PC-3 (cell line): ENCODE data around the gene STAT3. TPM values are rescaled to one million over a fixed set of nuclear protein-coding genes. Genes with fewer than 3 reads are reported as not detected.
"Not testable (repeated sequence)": the region's sequence is repeated elsewhere in the genome, so short reads cannot be mapped to it uniquely, and the experiment has no call there.

Experiments used
- ATAC-seq: fragments of 200-7000 bp; cut with Tn5 transposase; 2 replicates; pipeline ENCODE4 v1.9.1; 2020; ENCODE audit warnings: mild to moderate bottlenecking, moderate library complexity
- BruUV-seq: library from RNA; stranded (reverse); fragments of 400-500 nt; replicated peaks from 2 replicates; lab custom pipeline; 2021; lab: Mats Ljungman, UMichigan
- CTCF ChIA-PET: fragments of 300-600 bp; sonication (Branson Sonifier 250); formaldehyde crosslinking; loops from one replicate; lab custom pipeline; 2022; ENCODE audit warnings: antibody characterized with exemption; lab: Charles Lee
- POLR2A ChIA-PET: fragments of 300-600 bp; sonication (Branson Sonifier 250); formaldehyde crosslinking; loops from one replicate; lab custom pipeline; 2022; ENCODE audit warnings: antibody characterized with exemption; ENCODE audit not compliant: unreplicated experiment; lab: Charles Lee
- DNase-seq: peaks from one replicate; pipeline ENCODE4 v3.0.0-alpha.2; 2015
- H2AFZ ChIP-seq: fragments of 300-600 bp; sonication (generic); 2 replicates; pipeline ENCODE4 v1.6.0; 2016; ENCODE audit warnings: antibody characterized with exemption, low read length
- H3F3A ChIP-seq: fragments of 300-600 bp; sonication (generic); one replicate; pipeline ENCODE4 v1.6.0; 2017; ENCODE audit warnings: antibody characterized with exemption, low read length, control low read depth, mild to moderate bottlenecking; ENCODE audit not compliant: unreplicated experiment
- H3K27ac ChIP-seq: fragments of 300-600 bp; sonication (generic); 2 replicates; pipeline ENCODE4 v1.5.1; 2016; ENCODE audit warnings: mild to moderate bottlenecking, low read length
- H3K27me3 ChIP-seq: fragments of 300-600 bp; sonication (generic); 2 replicates; pipeline ENCODE4 v1.6.1; 2016; ENCODE audit warnings: low read length, mixed read lengths
- H3K36me3 ChIP-seq: fragments of 300-600 bp; sonication (generic); 2 replicates; pipeline ENCODE4 v1.6.1; 2016; ENCODE audit warnings: low read depth, mixed run types, low read length, mixed read lengths
- H3K4me1 ChIP-seq: fragments of 300-600 bp; sonication (generic); 2 replicates; pipeline ENCODE4 v1.5.1; 2016; ENCODE audit warnings: low read length; ENCODE audit not compliant: insufficient read depth
- H3K4me2 ChIP-seq: fragments of 300-600 bp; sonication (generic); 2 replicates; pipeline ENCODE4 v1.6.0; 2016; ENCODE audit warnings: low read length
- H3K4me3 ChIP-seq: fragments of 300-600 bp; sonication (generic); 2 replicates; pipeline ENCODE4 v1.5.1; 2016; ENCODE audit warnings: mild to moderate bottlenecking, low read length, mixed read lengths
- H3K79me2 ChIP-seq: fragments of 300-600 bp; sonication (generic); 2 replicates; pipeline ENCODE4 v1.6.1; 2017; ENCODE audit warnings: low read length, mixed read lengths
- H3K9ac ChIP-seq: fragments of 300-600 bp; sonication (generic); 2 replicates; pipeline ENCODE4 v1.6.0; 2016; ENCODE audit warnings: mild to moderate bottlenecking, low read length
- H3K9me2 ChIP-seq: fragments of 300-600 bp; sonication (generic); replicated peaks from 2 replicates; pipeline ENCODE4 v1.6.1; 2016; ENCODE audit warnings: mixed run types, low read length, mixed read lengths
- H3K9me3 ChIP-seq: fragments of 300-600 bp; sonication (generic); 2 replicates; pipeline ENCODE4 v1.6.1; 2016; ENCODE audit warnings: low read length, mixed read lengths
- H4K20me1 ChIP-seq: fragments of 300-600 bp; sonication (generic); 2 replicates; pipeline ENCODE4 v1.6.1; 2016; ENCODE audit warnings: low read length, mixed read lengths
- EZH2 ChIP-seq: fragments of 300-600 bp; sonication (generic); IDR thresholded peaks from one replicate; pipeline ENCODE4 v1.6.1; 2017; ENCODE audit warnings: antibody characterized with exemption, mild to moderate bottlenecking, low read length; ENCODE audit not compliant: unreplicated experiment
- EZH2phosphoT487 ChIP-seq: fragments of 300-600 bp; sonication (generic); IDR thresholded peaks from 2 replicates; pipeline ENCODE4 v1.6.1; 2018; ENCODE audit warnings: mild to moderate bottlenecking, antibody characterized with exemption, low read length, borderline replicate concordance
- intact Hi-C: fragments of 100-400 bp; cut with micrococcal nuclease; formaldehyde crosslinking; loops from 2 replicates; pipeline ENCODE4 v1.9.0; 2023
- total RNA-seq: library from RNA; depleted of rRNA; stranded (reverse); fragments of >200 nt; gene quantifications from 2 replicates; pipeline ENCODE4 v1.2.3, GENCODE V29; 2014
- TF ChIP-seq, protein P1 (sequence below): fragments of 300-600 bp; sonication (generic); conservative IDR thresholded peaks from 2 replicates; pipeline ENCODE4 v1.5.1; 2017; ENCODE audit warnings: antibody characterized with exemption, low read depth, mild to moderate bottlenecking, low read length

STAT3 gene
- total RNA-seq, 1 experiment from 2014 or later: not detected

DNA sequence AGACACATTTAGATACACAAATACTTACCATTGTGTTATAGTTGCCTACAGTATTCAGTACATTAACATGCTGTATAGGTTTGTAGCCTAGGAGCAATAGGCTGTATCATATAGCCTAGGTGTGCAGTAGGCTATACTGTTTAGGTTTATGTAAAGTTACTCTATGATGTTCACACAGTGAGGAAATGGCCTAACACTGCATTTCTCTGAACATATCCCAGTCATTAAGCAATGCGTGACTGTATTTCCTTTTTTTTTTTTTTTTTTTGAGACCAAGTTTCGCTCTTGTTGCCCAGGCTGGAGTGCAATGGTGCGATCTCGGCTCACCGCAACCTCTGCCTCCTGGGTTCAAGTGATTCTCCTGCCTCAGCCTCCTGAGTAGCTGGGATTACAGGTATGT is 29.7 kb upstream of the STAT3 start:
- H3K27me3 ChIP-seq, intact Hi-C loops, ATAC-seq, H3K9me3 ChIP-seq, BruUV-seq, H2AFZ ChIP-seq, H3K4me1 ChIP-seq, H3K36me3 ChIP-seq, H4K20me1 ChIP-seq, H3K27ac ChIP-seq, H3K9me2 ChIP-seq, H3K4me2 ChIP-seq, POLR2A ChIA-PET, CTCF ChIA-PET, H3K9ac ChIP-seq, H3K4me3 ChIP-seq, DNase-seq, H3K79me2 ChIP-seq, H3F3A ChIP-seq: not testable (repeated sequence)

DNA sequence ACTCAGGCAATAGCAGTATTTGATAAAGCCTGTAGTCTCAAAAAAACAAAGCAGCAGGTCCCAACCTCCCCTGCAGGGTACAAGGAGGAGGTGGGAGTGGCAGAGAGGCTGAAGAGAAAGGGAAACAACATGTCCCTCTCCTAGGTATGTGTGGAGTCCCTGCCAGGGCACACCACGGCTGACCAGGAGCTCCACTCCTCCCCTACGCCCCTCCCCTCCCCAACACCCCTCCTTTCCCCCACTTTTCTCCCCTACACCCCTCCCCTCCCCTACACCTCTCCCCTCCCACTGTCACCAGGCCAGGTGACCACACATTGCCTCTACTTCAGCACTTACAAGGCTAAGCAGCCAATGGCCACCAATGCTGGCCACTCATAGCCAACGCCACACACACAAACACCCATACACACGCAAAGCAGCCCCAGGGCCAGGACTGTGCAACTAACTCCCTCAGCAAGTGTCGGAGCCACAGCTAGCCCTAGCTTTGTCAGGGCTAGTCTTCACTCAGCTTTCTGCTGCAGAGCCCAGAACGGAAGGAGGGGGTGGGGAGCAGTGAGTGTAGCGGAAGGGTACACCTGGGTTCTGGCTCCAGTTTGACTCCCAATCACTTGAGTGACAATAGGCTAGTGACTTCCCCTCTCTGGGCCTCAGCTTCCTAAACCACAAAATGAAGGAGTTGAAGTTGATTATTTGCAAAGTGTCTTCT is 26.6 kb upstream of the STAT3 start:
- DNase-seq: no peak
- ChIA-PET CTCF (no interaction called here), POLR2A (no interaction called here)
- H2AFZ ChIP-seq: no peak overlapping the region
- no peak overlapping the region for H3K9ac ChIP-seq
- no peaks in the 10 kb centered on the region for H3K79me2 ChIP-seq
- H4K20me1 ChIP-seq: no peaks in the 10 kb centered on the region
- no peak overlapping the region for H3K4me2 ChIP-seq
- H3K27ac ChIP-seq: no peak overlapping the region
- no peaks in the 10 kb centered on the region for H3K36me3 ChIP-seq
- H3K9me3 ChIP-seq: no peaks in the 10 kb centered on the region
- no peaks in the 10 kb centered on the region for H3K27me3 ChIP-seq
- intact Hi-C loops: no loop called here
- no peaks in the 10 kb centered on the region for H3K4me1 ChIP-seq
- TF ChIP-seq EZH2 (no peak), EZH2phosphoT487 (no peak)
- TF ChIP-seq, protein P1, sequence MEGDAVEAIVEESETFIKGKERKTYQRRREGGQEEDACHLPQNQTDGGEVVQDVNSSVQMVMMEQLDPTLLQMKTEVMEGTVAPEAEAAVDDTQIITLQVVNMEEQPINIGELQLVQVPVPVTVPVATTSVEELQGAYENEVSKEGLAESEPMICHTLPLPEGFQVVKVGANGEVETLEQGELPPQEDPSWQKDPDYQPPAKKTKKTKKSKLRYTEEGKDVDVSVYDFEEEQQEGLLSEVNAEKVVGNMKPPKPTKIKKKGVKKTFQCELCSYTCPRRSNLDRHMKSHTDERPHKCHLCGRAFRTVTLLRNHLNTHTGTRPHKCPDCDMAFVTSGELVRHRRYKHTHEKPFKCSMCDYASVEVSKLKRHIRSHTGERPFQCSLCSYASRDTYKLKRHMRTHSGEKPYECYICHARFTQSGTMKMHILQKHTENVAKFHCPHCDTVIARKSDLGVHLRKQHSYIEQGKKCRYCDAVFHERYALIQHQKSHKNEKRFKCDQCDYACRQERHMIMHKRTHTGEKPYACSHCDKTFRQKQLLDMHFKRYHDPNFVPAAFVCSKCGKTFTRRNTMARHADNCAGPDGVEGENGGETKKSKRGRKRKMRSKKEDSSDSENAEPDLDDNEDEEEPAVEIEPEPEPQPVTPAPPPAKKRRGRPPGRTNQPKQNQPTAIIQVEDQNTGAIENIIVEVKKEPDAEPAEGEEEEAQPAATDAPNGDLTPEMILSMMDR: no peak
- H3K4me3 ChIP-seq: no peak overlapping the region
- no TSS peak for BruUV-seq
- no peaks in the 10 kb centered on the region for H3K9me2 ChIP-seq
- no peak for ATAC-seq
- H3F3A ChIP-seq: no peaks in the 10 kb centered on the region

DNA sequence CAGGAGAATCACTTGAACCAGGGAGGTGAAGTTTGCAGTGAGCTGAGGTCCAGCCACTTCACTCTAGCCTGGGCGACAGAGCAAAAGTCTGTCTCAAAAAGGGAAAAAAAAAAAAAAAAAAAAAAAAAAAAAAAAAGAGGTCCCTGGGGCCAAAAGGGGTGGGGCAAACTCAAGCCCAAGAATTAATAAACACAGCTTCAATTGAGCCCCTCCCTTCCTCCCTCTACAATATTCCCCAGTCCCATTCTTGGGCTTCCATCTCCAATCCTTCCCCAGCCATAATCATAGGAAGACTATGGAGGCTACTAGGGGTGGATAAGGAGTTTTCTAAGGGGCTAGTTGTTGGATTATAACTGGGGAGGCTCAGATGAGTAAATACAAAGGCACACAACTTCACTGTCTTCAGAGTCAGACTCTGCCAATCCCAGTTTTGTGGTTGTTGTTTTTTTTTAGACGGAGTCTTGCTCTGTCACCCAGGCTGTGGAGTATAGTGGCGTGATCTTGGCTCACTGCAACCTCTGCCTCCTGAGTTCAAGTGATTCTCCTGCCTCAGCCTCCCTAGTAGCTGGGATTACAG is 25.3 kb upstream of the STAT3 start:
- H3F3A ChIP-seq: no peaks in the 10 kb centered on the region
- no peak overlapping the region for H2AFZ ChIP-seq
- H3K36me3 ChIP-seq: no peaks in the 10 kb centered on the region
- no peak overlapping the region for H3K4me3 ChIP-seq
- H3K4me2 ChIP-seq: no peak overlapping the region
- H4K20me1 ChIP-seq: no peaks in the 10 kb centered on the region
- no peaks in the 10 kb centered on the region for H3K4me1 ChIP-seq
- no peak overlapping the region for H3K27ac ChIP-seq
- intact Hi-C loops: no loop called here
- H3K9me3 ChIP-seq: no peaks in the 10 kb centered on the region
- H3K9me2 ChIP-seq: no peaks in the 10 kb centered on the region
- H3K79me2 ChIP-seq: no peaks in the 10 kb centered on the region
- DNase-seq (no peak), ATAC-seq (no peak)
- no TSS peak for BruUV-seq
- no peaks in the 10 kb centered on the region for H3K27me3 ChIP-seq
- ChIA-PET CTCF (no interaction called here), POLR2A (no interaction called here)
- TF ChIP-seq, protein P1: no peak
- TF ChIP-seq EZH2phosphoT487 (no peak), EZH2 (no peak)
- no peak overlapping the region for H3K9ac ChIP-seq
